Thyroid gland (tissue), 4 donors: Measurements from ENCODE around the gene DMD.

Experiments used
- CTCF ChIP-seq, 6 experiments: fragments of 200-600 bp in 3 of 6; fragments of 450-650 bp in 3 of 6; sonication (generic) in 3 of 6; IDR thresholded peaks; one replicate each; pipeline ENCODE4 v1.5.1; 2016 to 2019; ENCODE audit warnings: antibody characterized with exemption in 6 of 6, mild to moderate bottlenecking in 2 of 6, inconsistent platforms in 1 of 6, moderate library complexity in 1 of 6
- POLR2A ChIP-seq, 2 donors: fragments of 450-650 bp; IDR thresholded peaks; one replicate each; pipeline ENCODE4 v1.6.1; 2017; ENCODE audit warnings: antibody characterized with exemption in 2 of 2, mild to moderate bottlenecking in 2 of 2, moderate library complexity in 1 of 2

- TF ChIP-seq CTCF (IDR thresholded peaks at IDR 0.05) (no peak), POLR2A (IDR thresholded peaks at IDR 0.05) (no peak)
These were observed 2042.8 kb downstream of the DMD start for GRCh38 chrX:31168551-31168950.
